GM19468 (cell line): Measurements from ENCODE around the gene AMFR.

ENCODE experiments used
- ATAC-seq: cut with Tn5 transposase; IDR thresholded peaks from one replicate; pipeline ENCODE4 v1.9.1; 2021; ENCODE audit warnings: mild to moderate bottlenecking, moderate library complexity, moderate number of reproducible peaks; ENCODE audit not compliant: unreplicated experiment; ENCODE audit errors: extremely low read depth

The AMFR gene

GRCh38 chr16:56424791-56425438 is 430 bp downstream of the AMFR start:
- peak; percentile 10 for ATAC-seq

GRCh38 chr16:56424404-56424764 is 961 bp downstream of the AMFR start:
- ATAC-seq = no peak

GRCh38 chr16:56423584-56424403 is 1.6 kb downstream of the AMFR start:
- ATAC-seq = no peak

- no peak for ATAC-seq
Observed at GRCh38 chr16:56422896-56423441, 2.4 kb downstream of the AMFR start.

GRCh38 chr16:56421976-56422669 is 3.2 kb downstream of the AMFR start:
- ATAC-seq = no peak

GRCh38 chr16:56421313-56421712 is 4.0 kb downstream of the AMFR start:
- no peak for ATAC-seq

- no peak for ATAC-seq
Observed at GRCh38 chr16:56420613-56421012, 4.7 kb downstream of the AMFR start.

- no peak for ATAC-seq
Observed at GRCh38 chr16:56419740-56420548, 5.4 kb downstream of the AMFR start.

- ATAC-seq = no peak
Observed at GRCh38 chr16:56417138-56417537, 8.2 kb downstream of the AMFR start.

- no peak for ATAC-seq
Observed at GRCh38 chr16:56415875-56416274, 9.5 kb downstream of the AMFR start.

GRCh38 chr16:56414366-56414765 is 11.0 kb downstream of the AMFR start:
- no peak for ATAC-seq

GRCh38 chr16:56413381-56413780 is 12.0 kb downstream of the AMFR start:
- no peak for ATAC-seq

- ATAC-seq = no peak
Observed at GRCh38 chr16:56411624-56412023, 13.7 kb downstream of the AMFR start.

GRCh38 chr16:56411123-56411522 is 14.2 kb downstream of the AMFR start:
- ATAC-seq = no peak

GRCh38 chr16:56409195-56409594 is 16.1 kb downstream of the AMFR start:
- no peak for ATAC-seq

GRCh38 chr16:56408379-56409098 is 16.8 kb downstream of the AMFR start:
- ATAC-seq = no peak

- no peak for ATAC-seq
Observed at GRCh38 chr16:56405977-56406672, 19.2 kb downstream of the AMFR start.

- no peak for ATAC-seq
Observed at GRCh38 chr16:56401482-56401881, 23.9 kb downstream of the AMFR start.

GRCh38 chr16:56400458-56400857 is 24.9 kb downstream of the AMFR start:
- ATAC-seq = no peak
